HG03045 (cell line): ENCODE data around the gene STXBP4.
A peak's percentile ranks its signal among the peaks of the same experiment; 100 is the strongest.

Source experiments
- ATAC-seq: cut with Tn5 transposase; IDR thresholded peaks from one replicate; pipeline ENCODE4 v1.9.1; 2021; ENCODE audit warnings: mild to moderate bottlenecking, moderate library complexity; ENCODE audit not compliant: unreplicated experiment

The STXBP4 gene

GRCh38 chr17:54969658-54970572, 1.4 kb downstream of the STXBP4 start:
- ATAC-seq: no peak

DNA sequence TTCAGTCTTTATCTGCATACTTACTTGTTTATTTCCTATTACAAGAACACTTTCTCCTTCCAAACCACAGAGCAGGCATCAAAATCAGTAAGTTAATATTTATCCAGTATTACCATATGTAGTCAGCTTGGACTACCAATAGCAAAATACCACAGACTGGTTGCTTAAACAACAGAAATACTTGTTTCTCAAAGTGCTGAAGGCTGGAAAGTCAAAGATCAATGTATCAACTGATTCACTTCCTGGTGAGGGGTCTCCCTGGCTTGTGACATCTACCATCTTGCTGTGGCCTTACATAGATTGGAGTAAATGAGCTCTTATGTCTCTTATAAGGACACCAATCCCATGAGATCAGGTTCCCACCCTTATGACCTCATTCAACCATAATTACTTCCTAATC, 2.6 kb downstream of the STXBP4 start:
- no peak for ATAC-seq

DNA sequence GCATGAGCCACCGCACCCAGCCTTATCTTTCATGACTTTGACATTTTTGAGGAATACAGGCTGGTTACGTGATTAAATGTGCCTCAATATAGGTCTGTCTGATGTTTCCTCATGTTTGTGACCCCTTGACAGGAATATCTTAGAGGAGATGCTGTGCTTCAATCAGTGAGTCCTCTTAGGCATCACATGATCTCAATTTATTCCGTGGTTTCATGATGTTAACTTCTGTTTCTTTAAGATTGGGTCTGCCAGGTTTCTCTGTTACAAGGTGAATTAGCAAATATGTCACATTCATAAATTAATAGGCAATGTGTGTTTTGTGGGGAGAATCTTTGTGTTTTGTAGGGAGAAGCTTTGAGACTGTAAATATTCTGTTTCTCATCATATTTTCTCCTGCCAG, 3.3 kb downstream of the STXBP4 start:
- ATAC-seq: no peak

- ATAC-seq: no peak
These were observed 4.0 kb downstream of the STXBP4 start for GRCh38 chr17:54972406-54973138.

GRCh38 chr17:54974759-54975158, 6.2 kb downstream of the STXBP4 start:
- ATAC-seq: no peak

DNA sequence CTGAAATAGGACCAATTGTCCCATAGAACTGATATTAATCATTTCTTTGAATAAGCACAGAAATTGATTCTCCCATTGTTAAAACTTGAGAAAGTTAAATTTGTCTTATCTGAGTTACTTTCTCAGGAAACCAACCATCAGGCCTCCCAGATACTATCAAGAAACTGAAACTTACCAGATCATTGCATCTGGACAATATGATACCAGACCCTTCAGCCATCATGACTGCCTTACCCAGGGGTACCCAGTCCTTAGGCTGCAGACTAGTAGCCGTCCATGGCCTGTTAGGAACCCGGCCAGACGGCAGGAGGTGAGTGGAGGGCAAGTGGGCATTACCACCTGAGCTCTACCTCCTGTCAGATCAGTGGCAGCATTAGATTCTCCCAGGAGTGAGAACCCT, 7.8 kb downstream of the STXBP4 start:
- ATAC-seq: no peak

DNA sequence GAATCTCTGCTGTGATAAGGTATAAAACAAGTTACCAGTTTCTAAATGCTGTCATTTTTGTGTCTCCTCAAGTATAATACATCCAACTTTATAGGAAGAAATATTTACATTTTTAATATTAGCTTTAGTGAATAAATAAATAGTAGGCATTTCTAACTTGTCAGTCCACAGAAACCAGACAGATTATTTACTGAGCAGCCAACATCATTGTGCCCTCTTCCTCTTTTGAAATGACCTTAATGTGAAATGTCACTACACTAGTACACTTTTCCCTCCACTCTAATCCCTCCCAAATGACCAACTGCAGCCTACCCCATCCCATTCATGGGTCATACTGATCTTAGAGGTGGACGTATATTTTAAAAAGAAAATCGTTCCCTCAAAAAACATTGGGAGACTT, 9.2 kb downstream of the STXBP4 start:
- no peak for ATAC-seq

DNA sequence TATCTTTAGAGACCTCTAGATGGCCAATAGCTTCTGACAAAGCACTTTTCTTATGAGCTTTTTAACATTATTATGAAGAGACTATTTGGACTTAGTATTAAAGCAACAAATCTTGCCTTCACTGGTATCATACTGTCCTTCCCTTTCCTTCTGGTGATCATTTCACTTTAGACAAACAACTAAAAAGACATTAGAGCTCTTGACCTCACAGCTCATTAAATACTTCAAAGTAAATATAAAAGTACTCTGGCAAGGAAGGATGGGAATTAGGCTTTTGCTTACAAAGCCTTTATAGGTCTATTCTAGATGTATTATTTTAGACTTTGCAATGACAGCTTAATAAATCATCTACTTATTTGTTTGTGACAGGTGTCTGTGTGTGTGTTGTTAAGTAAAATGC, 11.1 kb downstream of the STXBP4 start:
- no peak for ATAC-seq

GRCh38 chr17:54980375-54980774, 11.8 kb downstream of the STXBP4 start:
- ATAC-seq: no peak

- no peak for ATAC-seq
These were observed 13.8 kb downstream of the STXBP4 start for GRCh38 chr17:54982399-54982798.

GRCh38 chr17:54983260-54983659, 14.7 kb downstream of the STXBP4 start:
- ATAC-seq: no peak

- no peak for ATAC-seq
These were observed 16.9 kb downstream of the STXBP4 start for GRCh38 chr17:54985476-54985875.

- ATAC-seq: no peak
These were observed 21.6 kb downstream of the STXBP4 start for GRCh38 chr17:54990118-54990517.

GRCh38 chr17:54991567-54991966, 23.0 kb downstream of the STXBP4 start:
- no peak for ATAC-seq

DNA sequence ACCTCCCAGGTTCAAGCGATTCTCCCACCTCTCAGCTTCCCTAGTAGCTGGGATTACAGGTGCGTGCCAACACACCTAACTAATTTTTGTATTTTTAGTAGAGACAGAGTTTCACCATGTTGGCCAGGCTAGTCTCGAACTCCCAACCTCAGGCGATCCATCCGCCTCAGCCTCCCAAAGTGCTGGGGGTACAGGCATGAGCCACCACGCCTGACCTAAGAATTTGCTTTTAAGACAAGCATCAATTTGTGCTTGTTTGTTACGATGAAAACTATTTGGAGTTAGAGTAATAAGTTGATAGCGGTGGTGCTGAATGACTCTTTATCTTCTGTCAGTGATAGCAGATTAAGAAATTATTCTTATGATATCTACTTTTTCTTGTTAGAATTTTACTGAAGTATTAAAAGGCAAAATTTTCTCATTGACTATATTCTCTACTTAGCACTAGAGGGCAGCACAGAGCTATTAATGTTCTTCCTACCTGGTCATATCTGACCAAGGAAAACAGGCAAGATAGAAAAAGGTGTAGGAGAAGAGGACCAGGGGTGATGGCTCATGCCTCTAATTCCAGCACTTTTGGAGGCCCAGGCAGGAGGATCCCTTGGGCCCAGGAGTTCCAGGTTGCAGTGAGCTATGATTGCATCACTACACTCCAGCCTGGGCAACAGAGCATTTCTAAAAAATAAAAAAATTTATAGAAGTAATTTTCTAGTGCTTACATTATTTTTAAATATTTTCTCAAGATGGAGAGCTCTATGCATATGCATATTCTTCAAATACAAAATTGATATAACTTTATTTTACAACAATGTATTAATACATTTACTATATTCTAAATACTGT, 24.5 kb downstream of the STXBP4 start:
- no peak for ATAC-seq

- ATAC-seq: no peak
These were observed 27.9 kb downstream of the STXBP4 start for GRCh38 chr17:54996441-54996840.

- ATAC-seq: no peak
These were observed 33.9 kb downstream of the STXBP4 start for GRCh38 chr17:55002458-55002857.

GRCh38 chr17:55004484-55004883, 35.9 kb downstream of the STXBP4 start:
- no peak for ATAC-seq

DNA sequence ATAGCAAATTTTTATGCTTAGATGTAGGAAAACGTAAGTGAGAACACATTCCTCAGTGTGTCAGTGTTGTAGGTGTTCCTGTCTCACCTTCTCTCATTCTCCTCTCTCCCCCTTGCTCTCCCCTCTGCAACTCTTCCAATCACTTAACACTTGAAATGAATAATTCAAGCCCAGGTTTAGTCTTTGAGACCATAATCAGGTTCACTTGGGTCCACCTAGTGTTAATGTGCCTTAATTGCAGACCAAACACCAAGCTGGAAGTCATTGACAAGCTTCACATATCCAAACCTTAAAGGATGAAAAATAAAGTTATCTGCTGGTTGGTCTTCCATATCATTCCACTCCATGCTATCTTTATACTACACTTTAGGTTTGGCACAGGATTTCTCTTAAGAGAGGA, 37.0 kb downstream of the STXBP4 start:
- ATAC-seq: no peak

- no peak for ATAC-seq
These were observed 55.1 kb downstream of the STXBP4 start for GRCh38 chr17:55023626-55024025.

GRCh38 chr17:55037828-55038227, 69.3 kb downstream of the STXBP4 start:
- ATAC-seq: peak; percentile 99
